AG10803 (cell line): ENCODE data around the gene SAMD7.

ENCODE experiments used
- DNase-seq: peaks from one replicate; pipeline ENCODE4 v3.0.0; 2010; ENCODE audit warnings: low read depth
- H3K4me3 ChIP-seq: 2 replicates; pipeline ENCODE4 v1.5.1; 2011; ENCODE audit warnings: mild to moderate bottlenecking, low read length, control low read depth
- CTCF ChIP-seq: conservative IDR thresholded peaks from 2 replicates; pipeline ENCODE4 v1.5.1; 2011; ENCODE audit warnings: mild to moderate bottlenecking, low read length, control low read depth, inconsistent platforms

SAMD7 gene, protein sequence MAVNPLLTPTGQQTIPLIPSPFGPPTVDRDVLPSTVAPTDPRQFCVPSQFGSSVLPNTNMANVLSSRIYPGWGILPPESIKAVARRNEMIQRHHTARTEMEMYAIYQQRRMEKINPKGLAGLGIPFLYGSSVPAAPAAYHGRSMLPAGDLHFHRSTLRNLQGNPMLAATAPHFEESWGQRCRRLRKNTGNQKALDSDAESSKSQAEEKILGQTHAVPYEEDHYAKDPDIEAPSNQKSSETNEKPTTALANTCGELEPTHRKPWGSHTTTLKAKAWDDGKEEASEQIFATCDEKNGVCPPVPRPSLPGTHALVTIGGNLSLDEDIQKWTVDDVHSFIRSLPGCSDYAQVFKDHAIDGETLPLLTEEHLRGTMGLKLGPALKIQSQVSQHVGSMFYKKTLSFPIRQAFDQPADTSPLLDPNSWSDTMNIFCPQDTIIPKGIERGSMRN

GRCh38 chr3:169911272-169911671, at the start of gene SAMD7:
TSS of gene SAMD7 (plus strand) at chr3:169911572. CDS start at chr3:169919499, 7,927 bp downstream.
- TF ChIP-seq CTCF: no peak
- DNase-seq: no peak

DNA sequence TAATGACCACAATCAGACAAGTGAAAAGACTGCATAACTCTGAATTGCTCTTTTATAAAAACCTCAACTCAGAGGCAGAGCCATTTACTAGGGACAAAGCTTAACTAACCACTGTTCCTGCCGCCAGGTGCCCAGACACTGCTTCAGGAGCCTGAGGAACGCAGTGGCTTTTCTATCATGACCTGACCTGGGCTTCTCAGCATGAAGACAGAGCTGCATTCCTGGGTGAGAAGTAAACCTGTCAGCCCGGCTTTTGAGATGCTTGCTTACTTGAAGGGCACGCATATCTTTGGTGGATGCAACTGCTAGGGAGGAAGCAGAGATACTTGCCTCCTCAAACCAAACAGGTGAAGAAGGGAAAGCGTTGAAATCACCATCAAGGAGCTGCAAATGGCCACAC, 49.5 kb upstream of the SAMD7 start:
- TF ChIP-seq CTCF: no peak
- no peak overlapping the region for H3K4me3 ChIP-seq
- DNase-seq: no peak

More at GRCh38 chr3:169911272-169911671, at the start of gene SAMD7:
- no peak within 1 kb of the TSS for H3K4me3 ChIP-seq

DNA sequence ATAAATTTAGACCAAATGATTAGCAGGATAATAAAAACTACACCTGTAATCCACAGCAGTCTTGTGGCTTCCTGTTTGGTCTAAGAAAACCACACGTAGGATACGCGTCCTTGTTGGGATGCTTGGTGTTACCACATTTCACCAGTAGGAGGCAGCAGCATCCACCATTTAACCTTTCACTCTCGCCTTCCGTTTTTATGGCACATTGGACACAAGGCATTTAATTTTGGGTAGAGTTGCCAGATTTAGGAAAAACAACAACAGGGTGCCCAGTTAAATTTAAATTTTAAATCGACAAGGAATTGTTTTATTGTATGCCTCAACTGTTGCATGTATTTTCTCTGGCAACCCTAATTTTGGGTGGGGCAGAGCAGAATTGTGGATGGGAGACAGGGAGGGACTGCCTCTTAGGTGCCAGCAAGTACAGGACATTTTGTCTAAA, 47.9 kb upstream of the SAMD7 start:
- no peak overlapping the region for H3K4me3 ChIP-seq
- peak; percentile 58 for DNase-seq
- TF ChIP-seq CTCF: peak; percentile 95

DNA sequence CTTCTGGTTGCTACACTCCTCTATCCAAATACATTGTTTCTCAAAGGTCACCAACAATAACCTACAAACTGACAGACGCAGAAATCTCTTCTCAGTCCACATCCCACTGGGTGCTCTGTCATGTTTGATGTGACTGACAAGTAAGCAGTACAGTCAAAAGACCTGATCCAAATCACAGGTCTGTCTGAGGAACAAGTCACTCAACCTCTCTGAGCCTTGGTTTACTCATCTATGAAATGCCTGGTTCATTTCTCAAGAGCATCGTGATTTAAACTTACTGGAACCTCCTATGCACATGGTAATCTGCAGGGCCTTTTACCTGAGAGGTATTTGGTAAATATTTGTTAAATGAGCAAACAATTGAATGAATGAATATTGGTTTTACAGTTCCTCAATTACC, 47.1 kb upstream of the SAMD7 start:
- DNase-seq: no peak
- no peak for TF ChIP-seq CTCF
- no peak overlapping the region for H3K4me3 ChIP-seq

- no peak overlapping the region for H3K4me3 ChIP-seq
- no peak for TF ChIP-seq CTCF
- no peak for DNase-seq
Measured at GRCh38 chr3:169865176-169865767, 46.1 kb upstream of the SAMD7 start.

DNA sequence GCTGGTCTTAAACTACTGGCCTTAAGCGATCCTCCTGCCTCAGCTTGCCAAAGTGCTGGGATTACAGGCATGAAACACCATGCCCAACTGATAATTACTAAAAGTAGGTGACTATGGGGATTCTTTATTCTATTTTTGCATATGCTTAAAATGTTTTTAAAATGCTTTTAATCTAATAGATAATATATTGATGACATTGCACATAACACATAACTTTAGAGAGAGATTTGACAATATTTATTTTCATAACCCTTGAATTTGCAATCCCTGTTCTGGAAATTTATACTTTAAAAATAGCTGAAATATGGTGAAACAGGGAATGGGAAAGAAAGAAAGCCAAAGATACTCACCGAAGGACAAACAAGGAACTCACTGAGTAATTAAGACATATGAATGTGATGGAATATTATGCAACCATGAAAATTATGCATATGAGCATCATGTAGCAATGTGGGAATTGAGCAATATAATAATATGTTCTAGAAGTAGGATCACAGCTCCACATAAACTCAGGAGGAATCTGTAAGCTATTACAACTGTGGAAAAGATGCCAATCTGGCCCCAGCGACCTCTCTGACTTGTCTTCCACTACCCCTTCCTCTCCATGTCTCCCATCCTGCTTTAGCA, 43.7 kb upstream of the SAMD7 start:
- no peak overlapping the region for H3K4me3 ChIP-seq
- TF ChIP-seq CTCF: no peak
- no peak for DNase-seq
